NCI-H1436 (cell line): ENCODE data around the gene AFP.

Source experiments
- DNase-seq: peaks from one replicate; lab custom pipeline; 2025; lab: John Stamatoyannopoulos, UW

Gene AFP

DNA sequence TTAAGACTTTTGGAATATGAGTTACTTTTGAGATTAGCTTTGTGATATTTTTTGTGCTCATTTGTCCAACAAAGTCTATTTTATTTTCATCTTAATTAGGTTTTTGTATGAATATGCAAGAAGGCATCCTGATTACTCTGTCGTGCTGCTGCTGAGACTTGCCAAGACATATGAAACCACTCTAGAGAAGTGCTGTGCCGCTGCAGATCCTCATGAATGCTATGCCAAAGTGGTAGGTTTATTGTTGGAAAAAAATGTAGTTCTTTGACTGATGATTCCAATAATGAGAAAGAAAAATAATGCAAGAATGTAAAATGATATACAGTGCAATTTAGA, 21.1 kb upstream of the AFP start:
- no peak for DNase-seq

DNA sequence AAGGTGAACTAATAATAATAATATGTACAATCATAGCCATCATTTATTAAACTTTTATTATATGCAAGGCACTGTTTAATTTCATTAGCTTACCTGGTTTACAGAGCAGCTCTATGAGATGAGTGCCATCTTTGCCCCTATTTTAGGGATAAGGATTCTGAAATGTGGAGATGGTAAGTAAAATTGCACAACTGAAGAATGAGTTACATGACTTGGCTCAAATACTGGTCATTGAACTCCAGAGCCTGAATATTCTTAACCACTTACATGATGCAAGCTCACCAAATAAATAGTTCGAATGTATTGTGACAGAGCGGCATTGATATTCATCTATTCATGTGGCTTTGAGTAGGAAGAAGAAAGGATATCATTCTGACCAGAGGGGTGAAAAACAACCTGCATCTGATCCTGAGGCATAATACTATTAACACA, 20.2 kb upstream of the AFP start:
- DNase-seq: no peak

DNA sequence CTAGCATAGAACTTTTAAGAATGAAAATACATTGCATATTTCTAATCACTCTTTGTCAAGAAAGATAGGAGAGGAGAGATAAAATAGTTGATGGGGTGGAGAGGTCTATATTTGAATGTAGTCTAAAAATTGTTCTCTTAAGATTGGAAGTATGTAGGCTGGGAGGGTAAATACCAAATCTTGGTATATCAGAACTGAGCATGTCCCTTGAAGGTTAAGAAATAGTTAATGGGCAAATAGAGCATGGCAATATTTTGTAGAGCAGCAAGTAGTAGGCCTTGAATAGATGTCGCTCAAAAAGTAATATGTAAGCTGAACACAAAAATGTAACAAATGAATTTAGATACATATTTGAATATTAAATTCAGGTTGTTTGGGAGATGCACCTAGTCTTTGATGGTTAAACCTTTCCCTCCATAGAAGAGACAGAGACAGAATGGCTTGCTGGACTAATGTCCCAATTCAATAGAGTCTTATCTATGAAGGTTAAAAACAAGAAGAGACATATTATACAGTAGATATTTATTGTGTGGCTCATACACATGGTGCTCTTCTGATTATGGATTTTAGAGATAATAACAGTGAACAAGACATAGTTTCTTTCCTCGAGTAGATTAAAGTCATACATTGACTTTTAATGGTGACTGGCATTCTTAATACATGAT, 19.5 kb upstream of the AFP start:
- no peak for DNase-seq

DNA sequence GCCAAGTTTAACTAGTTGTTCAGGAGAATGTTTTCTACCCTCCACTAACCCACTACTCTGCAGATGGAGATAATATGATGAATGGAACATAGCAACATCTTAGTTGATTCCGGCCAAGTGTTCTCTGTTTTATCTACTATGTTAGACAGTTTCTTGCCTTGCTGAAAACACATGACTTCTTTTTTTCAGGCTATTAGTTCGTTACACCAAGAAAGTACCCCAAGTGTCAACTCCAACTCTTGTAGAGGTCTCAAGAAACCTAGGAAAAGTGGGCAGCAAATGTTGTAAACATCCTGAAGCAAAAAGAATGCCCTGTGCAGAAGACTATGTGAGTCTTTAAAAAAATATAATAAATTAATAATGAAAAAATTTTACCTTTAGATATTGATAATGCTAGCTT, 18.7 kb upstream of the AFP start:
- DNase-seq: no peak

DNA sequence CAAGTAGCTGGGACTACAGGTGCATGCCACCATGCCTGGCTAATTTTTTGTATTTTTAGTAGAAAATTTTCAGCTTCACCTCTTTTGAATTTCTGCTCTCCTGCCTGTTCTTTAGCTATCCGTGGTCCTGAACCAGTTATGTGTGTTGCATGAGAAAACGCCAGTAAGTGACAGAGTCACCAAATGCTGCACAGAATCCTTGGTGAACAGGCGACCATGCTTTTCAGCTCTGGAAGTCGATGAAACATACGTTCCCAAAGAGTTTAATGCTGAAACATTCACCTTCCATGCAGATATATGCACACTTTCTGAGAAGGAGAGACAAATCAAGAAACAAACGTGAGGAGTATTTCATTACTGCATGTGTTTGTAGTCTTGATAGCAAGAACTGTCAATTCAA, 18.0 kb upstream of the AFP start:
- DNase-seq: no peak

DNA sequence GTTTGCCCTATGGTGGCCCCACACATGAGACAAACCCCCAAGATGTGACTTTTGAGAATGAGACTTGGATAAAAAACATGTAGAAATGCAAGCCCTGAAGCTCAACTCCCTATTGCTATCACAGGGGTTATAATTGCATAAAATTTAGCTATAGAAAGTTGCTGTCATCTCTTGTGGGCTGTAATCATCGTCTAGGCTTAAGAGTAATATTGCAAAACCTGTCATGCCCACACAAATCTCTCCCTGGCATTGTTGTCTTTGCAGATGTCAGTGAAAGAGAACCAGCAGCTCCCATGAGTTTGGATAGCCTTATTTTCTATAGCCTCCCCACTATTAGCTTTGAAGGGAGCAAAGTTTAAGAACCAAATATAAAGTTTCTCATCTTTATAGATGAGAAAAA, 17.3 kb upstream of the AFP start:
- DNase-seq: no peak

DNA sequence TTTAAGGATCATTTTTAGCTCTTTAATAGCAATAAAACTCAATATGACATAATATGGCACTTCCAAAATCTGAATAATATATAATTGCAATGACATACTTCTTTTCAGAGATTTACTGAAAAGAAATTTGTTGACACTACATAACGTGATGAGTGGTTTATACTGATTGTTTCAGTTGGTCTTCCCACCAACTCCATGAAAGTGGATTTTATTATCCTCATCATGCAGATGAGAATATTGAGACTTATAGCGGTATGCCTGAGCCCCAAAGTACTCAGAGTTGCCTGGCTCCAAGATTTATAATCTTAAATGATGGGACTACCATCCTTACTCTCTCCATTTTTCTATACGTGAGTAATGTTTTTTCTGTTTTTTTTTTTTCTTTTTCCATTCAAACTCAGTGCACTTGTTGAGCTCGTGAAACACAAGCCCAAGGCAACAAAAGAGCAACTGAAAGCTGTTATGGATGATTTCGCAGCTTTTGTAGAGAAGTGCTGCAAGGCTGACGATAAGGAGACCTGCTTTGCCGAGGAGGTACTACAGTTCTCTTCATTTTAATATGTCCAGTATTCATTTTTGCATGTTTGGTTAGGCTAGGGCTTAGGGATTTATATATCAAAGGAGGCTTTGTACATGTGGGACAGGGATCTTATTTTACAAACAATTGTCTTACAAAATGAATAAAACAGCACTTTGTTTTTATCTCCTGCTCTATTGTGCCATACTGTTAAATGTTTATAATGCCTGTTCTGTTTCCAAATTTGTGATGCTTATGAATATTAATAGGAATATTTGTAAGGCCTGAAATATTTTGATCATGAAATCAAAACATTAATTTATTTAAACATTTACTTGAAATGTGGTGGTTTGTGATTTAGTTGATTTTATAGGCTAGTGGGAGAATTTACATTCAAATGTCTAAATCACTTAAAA, 16.6 kb upstream of the AFP start:
- DNase-seq: no peak

DNA sequence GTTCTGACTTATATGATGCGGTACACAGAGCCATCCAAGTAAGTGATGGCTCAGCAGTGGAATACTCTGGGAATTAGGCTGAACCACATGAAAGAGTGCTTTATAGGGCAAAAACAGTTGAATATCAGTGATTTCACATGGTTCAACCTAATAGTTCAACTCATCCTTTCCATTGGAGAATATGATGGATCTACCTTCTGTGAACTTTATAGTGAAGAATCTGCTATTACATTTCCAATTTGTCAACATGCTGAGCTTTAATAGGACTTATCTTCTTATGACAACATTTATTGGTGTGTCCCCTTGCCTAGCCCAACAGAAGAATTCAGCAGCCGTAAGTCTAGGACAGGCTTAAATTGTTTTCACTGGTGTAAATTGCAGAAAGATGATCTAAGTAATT, 15.4 kb upstream of the AFP start:
- no peak for DNase-seq

DNA sequence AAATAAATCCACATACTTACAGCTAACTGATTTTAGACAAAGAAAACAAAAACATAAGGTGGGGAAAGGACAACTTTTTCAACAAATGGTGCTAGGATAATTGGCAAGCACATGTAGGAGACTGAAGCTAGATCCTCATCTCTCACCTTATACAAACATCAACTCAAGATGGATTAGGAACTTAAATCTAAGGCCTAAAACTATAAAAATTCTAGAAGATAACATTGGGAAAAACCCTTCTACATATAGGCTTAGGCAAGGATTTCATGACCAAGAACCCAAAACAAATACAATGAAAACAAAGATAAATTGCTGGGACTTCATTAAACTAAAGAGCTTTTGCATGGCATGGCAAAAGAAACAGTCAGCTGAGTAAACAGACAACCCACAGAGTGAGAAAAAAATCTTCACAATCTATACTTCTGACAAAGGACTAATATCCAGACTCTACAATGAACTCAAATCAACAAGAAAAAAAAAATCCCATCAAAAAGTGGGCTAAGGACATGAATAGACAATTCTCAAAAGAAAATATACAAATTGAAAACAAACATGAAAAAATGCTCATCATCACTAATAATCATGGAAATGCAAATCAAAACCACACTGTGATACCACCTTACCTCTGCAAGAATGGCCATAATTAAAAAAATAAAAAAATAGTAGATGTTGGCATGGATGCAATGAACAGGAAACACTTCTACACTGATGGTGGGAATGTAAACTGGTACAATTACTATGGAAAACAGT, 14.1 kb upstream of the AFP start:
- DNase-seq: no peak

DNA sequence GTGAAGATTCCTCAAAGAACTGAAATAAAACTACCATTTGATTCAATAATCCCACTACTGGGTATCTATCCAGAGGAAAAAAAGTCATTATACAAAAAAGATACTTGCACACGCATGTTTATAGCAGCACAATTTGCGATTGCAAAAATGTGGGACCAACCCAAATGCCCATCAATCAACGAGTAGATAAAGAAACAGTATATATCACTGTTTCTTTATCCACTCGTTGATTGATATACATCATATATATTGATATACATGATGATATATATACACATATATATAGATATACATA, 13.6 kb upstream of the AFP start:
- no peak for DNase-seq

DNA sequence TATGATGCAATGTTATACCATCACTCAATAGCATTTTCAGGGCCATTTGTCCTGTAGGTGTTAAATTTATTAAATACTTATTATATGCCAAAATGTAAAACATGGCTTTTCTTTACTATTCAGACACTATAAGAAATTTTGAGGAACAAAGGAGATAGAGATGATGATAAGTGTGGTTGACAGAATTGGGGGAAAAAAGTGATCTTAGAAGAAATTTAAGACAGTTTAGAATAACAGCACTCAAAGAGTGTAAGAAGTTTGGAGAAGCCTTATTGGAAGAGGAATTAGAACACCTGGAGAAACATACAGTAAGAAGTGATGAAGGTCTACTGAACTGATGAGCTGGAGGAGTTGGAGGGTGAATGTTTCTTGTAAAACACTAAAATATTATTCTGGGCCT, 12.8 kb upstream of the AFP start:
- no peak for DNase-seq

DNA sequence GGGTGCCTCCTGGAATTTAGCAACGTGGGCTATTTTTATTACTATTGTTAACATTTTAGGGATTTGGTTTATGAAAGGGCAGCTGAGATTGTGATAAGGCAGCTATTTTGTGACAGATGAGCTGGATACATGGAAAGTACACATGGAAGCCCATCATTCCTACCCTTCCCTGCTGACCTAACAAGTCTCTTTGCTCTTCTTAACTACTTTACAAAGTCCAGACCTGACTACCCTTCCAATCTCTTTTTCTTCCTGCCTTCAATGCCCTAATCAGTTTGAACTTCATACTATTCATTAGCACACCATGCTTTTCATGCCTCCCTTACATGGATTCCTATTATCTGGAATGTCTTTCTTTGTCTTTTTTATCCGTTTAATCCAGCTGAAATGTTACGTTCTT, 9.4 kb upstream of the AFP start:
- no peak for DNase-seq

DNA sequence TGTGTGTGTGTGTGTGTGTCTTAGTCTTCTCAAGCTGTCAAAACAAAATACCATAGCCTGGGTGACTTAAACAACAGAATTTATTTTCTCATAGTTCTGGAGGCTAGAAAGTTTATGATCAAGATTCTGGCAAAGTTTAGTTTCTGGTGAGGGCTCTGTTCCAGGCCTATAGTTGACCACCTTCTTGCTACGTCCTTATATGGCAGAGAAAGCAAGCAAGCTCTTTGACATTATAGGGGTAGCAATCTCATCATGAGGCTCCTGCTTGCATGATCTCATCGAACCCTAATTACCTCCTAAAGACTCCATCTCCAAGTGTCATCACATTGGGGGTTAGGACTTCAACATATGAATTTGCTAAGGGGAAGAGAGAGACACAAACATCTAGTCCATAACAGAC, 6.9 kb upstream of the AFP start:
- DNase-seq: no peak

DNA sequence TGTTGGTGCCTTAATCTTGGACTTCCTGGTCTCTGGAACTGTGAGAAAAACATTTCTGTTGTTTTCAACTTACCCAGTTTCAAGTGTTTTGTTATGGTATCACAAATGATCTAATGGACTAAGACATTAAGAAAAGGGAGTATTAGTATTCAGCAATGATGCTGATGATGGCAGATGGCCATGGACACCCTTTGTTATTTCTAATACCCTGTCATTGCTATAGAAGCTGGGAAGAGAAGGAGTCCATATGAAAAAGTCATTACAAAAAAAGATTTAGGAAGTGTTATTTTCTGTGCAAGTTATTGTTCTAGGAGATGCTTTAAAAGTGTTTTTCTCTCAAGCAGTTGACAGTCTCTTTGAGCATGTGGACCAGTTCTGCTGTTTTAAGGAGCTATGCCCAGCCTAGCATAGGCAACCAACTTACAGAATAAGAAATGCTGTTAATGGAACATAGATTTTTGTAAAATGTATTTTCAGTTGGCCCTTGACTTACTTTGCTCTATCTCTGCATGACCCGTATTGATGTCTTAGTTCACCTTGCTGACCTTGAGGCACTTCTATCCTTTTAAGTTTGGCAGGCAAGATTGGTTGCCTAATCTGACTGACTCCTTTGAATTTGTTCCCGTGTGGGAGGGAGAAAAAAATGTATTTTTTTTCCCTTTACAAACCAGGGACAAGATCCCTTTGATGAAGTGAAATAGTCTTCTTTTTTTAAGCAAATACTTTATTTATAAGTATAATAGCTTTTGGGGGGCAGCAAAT, 6.0 kb upstream of the AFP start:
- DNase-seq: no peak

DNA sequence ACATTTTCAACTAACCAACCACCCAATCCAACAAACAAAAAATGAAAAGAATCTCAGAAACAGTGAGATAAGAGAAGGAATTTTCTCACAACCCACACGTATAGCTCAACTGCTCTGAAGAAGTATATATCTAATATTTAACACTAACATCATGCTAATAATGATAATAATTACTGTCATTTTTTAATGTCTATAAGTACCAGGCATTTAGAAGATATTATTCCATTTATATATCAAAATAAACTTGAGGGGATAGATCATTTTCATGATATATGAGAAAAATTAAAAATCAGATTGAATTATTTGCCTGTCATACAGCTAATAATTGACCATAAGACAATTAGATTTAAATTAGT, 4.2 kb upstream of the AFP start:
- no peak for DNase-seq

DNA sequence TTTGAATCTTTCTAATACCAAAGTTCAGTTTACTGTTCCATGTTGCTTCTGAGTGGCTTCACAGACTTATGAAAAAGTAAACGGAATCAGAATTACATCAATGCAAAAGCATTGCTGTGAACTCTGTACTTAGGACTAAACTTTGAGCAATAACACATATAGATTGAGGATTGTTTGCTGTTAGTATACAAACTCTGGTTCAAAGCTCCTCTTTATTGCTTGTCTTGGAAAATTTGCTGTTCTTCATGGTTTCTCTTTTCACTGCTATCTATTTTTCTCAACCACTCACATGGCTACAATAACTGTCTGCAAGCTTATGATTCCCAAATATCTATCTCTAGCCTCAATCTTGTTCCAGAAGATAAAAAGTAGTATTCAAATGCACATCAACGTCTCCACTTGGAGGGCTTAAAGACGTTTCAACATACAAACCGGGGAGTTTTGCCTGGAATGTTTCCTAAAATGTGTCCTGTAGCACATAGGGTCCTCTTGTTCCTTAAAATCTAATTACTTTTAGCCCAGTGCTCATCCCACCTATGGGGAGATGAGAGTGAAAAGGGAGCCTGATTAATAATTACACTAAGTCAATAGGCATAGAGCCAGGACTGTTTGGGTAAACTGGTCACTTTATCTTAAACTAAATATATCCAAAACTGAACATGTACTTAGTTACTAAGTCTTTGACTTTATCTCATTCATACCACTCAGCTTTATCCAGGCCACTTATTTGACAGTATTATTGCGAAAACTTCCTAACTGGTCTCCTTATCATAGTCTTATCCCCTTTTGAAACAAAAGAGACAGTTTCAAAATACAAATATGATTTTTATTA, 3.6 kb upstream of the AFP start:
- no peak for DNase-seq

DNA sequence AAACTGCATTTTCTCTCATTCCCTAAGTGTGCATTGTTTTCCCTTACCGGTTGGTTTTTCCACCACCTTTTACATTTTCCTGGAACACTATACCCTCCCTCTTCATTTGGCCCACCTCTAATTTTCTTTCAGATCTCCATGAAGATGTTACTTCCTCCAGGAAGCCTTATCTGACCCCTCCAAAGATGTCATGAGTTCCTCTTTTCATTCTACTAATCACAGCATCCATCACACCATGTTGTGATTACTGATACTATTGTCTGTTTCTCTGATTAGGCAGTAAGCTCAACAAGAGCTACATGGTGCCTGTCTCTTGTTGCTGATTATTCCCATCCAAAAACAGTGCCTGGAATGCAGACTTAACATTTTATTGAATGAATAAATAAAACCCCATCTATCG, 2.9 kb upstream of the AFP start:
- no peak for DNase-seq

DNA sequence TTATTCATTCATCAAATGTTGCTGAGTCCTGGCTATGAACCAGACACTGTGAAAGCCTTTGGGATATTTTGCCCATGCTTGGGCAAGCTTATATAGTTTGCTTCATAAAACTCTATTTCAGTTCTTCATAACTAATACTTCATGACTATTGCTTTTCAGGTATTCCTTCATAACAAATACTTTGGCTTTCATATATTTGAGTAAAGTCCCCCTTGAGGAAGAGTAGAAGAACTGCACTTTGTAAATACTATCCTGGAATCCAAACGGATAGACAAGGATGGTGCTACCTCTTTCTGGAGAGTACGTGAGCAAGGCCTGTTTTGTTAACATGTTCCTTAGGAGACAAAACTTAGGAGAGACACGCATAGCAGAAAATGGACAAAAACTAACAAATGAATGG, 1.7 kb upstream of the AFP start:
- DNase-seq: no peak

DNA sequence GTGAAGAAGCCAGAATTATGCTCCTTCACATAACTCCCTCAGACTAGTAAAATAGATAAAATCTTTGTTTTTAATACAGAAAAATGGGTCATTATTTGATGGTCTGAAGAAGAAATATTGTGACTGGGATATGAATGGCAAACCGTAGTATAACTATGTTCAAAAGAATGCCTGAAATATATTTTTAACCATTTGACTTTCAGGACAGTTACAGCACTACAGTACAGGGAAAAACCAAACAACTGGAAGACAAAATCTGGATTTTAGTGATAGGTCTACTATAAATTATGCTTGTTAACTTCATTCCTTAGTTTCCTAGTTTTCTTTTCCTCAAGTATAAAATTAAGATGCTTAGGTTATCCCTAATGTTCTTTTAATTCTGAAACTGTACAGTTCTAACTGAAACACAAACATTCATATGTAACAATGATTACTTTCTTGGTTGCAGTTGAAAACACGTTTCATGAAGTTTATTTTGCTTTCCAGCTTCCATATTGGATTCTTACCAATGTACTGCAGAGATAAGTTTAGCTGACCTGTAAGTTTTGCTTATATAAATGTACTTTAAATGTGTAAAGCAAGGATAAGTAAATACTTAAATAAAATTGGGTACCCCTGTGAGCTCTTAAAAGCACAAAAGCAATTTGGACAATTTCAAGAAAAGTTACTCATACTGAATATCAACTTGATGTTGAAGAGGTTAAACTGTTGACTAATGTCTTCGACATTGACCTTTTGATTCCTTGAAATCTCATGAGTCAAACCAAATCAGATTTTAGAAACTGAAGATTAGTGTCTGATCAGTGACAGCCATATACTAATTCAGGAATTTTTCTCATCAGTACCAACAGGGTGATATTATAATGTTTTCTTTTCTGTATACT, 895 bp downstream of the AFP start:
- no peak for DNase-seq

DNA sequence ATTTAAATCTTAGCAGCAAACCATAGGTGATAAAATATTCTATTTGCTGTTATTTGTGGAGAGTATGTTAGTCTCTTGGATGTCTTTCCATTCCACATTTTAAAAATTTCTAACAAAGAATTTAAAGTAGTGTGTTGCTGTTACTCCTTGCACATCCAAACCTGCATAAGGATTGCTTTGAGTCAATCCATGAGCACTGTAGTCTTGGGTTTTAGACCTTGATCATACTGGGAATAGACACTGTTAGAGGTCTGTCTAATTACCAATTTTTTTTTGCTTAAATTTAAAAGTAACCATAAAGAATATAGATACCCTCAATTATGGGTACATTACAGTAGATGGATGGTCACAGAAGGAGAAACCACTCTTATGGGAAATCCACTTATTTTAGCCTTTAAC, 1.5 kb downstream of the AFP start:
- no peak for DNase-seq

DNA sequence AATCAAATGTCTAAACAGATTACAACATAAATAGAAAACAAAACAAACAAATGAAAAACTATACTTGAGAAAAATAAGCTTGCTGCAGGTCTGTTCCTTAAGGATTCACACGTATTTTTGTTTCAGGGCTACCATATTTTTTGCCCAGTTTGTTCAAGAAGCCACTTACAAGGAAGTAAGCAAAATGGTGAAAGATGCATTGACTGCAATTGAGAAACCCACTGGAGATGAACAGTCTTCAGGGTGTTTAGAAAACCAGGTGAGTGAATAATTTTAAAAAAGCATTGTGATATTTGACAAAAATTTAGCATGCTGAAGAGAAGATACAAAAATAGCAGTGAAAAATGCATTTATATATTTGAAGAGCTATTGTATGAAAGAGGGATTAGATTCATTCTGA, 2.0 kb downstream of the AFP start:
- DNase-seq: no peak
